Measurements from ENCODE around the gene ZC3H12C. TPM values are rescaled to one million over a fixed set of nuclear protein-coding genes. Genes with fewer than 3 reads are reported as not detected.

ZC3H12C gene
- total RNA-seq, 1 donor from 2014 or later: 14.8 TPM

DNA sequence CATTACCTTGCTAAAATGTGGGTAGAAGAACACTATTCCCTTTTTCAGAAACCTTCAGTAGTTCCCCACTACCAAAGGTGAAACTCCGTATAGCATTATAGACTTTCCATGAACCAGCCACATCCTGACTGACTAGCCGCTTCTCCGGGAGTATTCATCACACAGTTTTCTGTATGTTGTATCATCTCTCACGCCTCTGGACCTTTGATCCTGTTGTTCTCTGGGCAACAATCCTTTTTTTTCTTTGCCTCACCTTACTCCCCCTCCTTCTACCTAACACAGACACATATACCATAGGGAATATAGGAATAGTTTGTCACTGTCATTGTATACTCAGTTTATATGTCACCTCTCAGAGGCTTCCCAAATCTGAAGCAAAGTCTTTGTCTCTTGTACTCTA is 20.8 kb downstream of the ZC3H12C start:
- H3K4me3 ChIP-seq: no peak overlapping the region
- no peaks in the 10 kb centered on the region for H3K4me1 ChIP-seq
- no peak for DNase-seq
- no peak for ATAC-seq
- TF ChIP-seq, protein P1, sequence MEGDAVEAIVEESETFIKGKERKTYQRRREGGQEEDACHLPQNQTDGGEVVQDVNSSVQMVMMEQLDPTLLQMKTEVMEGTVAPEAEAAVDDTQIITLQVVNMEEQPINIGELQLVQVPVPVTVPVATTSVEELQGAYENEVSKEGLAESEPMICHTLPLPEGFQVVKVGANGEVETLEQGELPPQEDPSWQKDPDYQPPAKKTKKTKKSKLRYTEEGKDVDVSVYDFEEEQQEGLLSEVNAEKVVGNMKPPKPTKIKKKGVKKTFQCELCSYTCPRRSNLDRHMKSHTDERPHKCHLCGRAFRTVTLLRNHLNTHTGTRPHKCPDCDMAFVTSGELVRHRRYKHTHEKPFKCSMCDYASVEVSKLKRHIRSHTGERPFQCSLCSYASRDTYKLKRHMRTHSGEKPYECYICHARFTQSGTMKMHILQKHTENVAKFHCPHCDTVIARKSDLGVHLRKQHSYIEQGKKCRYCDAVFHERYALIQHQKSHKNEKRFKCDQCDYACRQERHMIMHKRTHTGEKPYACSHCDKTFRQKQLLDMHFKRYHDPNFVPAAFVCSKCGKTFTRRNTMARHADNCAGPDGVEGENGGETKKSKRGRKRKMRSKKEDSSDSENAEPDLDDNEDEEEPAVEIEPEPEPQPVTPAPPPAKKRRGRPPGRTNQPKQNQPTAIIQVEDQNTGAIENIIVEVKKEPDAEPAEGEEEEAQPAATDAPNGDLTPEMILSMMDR (IDR thresholded peaks at IDR 0.05): no peak
- H3K27me3 ChIP-seq: no peaks in the 10 kb centered on the region
- intact Hi-C loops (cut with DNase I): no loop called here
- H3K27ac ChIP-seq: no peak overlapping the region
- H3K9me3 ChIP-seq: no peaks in the 10 kb centered on the region
- H3K36me3 ChIP-seq: no peaks in the 10 kb centered on the region

DNA sequence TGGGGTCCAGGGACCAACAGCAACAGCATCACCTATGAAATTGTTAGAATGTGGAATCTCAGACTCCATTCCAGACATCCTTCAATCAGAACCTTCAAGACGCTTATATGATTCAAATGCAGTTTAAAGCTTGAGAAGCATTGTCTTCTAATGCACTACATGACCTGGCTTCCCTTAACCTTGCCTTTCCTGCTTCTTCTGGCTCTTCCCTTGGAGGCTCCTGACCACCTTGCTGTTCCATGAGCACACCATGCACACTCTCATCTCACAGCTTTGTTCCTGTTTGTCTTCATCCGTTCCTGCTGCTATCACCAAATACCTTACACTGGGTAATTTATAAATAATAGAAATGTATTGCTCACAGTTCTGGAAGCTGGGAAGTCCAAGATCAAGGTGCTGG is 26.1 kb downstream of the ZC3H12C start:
- ATAC-seq: no peak
- H3K27me3 ChIP-seq: no peaks in the 10 kb centered on the region
- intact Hi-C loops (cut with DNase I): no loop called here
- no peak overlapping the region for H3K4me3 ChIP-seq
- H3K4me1 ChIP-seq: peaks cover 5% of the 10 kb centered on the region
- no peak overlapping the region for H3K27ac ChIP-seq
- no peak for DNase-seq
- TF ChIP-seq, protein P1 (IDR thresholded peaks at IDR 0.05): no peak
- H3K36me3 ChIP-seq: no peaks in the 10 kb centered on the region
- H3K9me3 ChIP-seq: no peaks in the 10 kb centered on the region

DNA sequence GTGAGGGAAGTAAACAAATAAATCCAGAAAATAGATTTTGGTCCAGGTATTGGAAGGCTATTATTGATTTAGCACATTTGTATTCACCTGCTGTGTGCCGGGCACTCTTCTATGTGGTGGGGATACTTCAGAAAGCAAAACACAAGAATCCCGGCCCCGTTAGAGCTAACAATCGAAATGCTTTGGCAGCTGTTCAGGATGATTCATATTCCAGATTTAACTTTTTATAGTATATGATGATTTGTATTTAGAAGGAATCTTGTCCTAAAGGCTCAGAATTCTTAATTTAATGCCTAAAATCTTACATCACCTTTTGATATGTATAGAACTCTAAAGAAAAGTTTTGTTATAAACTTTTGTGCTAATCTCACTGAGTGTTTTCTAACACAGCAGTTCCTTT is 28.0 kb downstream of the ZC3H12C start:
- TF ChIP-seq, protein P1 (IDR thresholded peaks at IDR 0.05): no peak
- peaks cover 5% of the 10 kb centered on the region for H3K4me1 ChIP-seq
- intact Hi-C loops (cut with DNase I): no loop called here
- H3K27me3 ChIP-seq: no peaks in the 10 kb centered on the region
- H3K36me3 ChIP-seq: no peaks in the 10 kb centered on the region
- H3K9me3 ChIP-seq: no peaks in the 10 kb centered on the region
- no peak overlapping the region for H3K4me3 ChIP-seq
- no peak for ATAC-seq
- H3K27ac ChIP-seq: no peak overlapping the region
- DNase-seq: no peak

DNA sequence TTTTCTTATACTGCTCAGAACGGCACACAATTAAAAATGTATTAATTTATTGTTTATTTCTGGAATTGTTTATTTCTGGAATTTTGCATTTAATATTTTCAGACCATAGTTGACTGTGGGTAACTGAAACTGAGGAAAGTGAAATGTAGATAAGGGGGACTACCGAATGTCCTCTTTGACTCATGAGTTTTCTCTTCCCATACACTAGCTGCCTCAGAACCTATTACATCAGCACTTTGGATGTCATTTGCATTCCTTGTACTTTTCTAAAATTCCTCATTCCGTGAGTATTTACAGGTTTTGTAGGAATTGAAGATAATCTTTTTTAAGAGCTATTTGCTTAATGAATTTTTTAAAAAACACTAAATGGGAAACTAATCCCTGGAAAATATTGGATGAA is 29.8 kb downstream of the ZC3H12C start:
- no peaks in the 10 kb centered on the region for H3K27me3 ChIP-seq
- H3K36me3 ChIP-seq: no peaks in the 10 kb centered on the region
- H3K4me1 ChIP-seq: peaks cover 5% of the 10 kb centered on the region
- intact Hi-C loops (cut with DNase I): no loop called here
- DNase-seq (no peak), ATAC-seq (no peak)
- no peaks in the 10 kb centered on the region for H3K9me3 ChIP-seq
- TF ChIP-seq, protein P1 (IDR thresholded peaks at IDR 0.05): no peak
- H3K4me3 ChIP-seq: no peak overlapping the region
- no peak overlapping the region for H3K27ac ChIP-seq

DNA sequence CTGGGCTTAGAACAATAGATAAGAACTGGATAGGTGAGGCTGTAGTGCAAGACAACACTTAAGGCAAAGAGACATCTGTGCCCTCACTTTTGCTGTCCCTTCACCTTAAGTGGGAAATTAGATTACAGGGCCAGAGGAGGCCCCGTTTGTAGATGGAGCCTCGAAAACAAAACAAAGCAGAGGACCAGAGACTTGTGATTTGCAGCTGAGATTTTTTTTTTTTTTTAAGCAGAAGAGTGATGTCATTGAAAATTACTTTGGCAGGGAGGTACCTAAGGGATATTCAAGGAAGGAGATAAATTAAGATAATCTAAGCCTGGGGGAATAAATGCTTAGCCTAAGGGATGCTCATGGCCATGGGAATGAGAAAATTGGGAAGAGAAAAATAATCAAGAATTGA is 31.4 kb downstream of the ZC3H12C start:
- Histone ChIP-seq H3K27ac (no peak overlapping the region), H3K4me3 (no peak overlapping the region), H3K36me3 (no peaks in the 10 kb centered on the region), H3K9me3 (no peaks in the 10 kb centered on the region), H3K4me1 (peaks cover 5% of the 10 kb centered on the region), H3K27me3 (no peaks in the 10 kb centered on the region)
- DNase-seq (no peak), ATAC-seq (no peak)
- intact Hi-C loops (cut with DNase I): no loop called here
- TF ChIP-seq, protein P1 (IDR thresholded peaks at IDR 0.05): no peak

DNA sequence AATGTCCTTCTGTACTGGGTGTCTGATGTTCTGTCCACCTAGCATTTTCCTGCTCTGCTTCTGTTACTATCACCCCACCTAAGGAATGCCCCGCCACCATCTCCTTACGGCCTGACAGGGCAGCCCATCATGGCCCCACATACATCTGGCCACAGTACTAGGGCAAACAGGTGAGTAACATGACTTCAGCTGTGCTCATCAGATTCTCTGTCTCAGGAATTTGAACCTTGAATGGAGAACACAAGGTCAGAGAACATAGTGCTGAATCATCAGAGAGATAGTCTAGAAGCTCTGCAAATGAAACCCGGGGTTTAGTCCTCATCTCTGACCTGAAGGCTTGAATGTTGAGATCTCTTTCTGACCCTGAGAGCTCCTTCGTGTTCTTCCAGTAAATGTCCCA is 32.4 kb downstream of the ZC3H12C start:
- TF ChIP-seq, protein P1 (IDR thresholded peaks at IDR 0.05): no peak
- H3K36me3 ChIP-seq: no peaks in the 10 kb centered on the region
- no peak overlapping the region for H3K27ac ChIP-seq
- H3K27me3 ChIP-seq: no peaks in the 10 kb centered on the region
- no peak for ATAC-seq
- intact Hi-C loops (cut with DNase I): no loop called here
- no peak overlapping the region for H3K4me3 ChIP-seq
- no peaks in the 10 kb centered on the region for H3K9me3 ChIP-seq
- DNase-seq: no peak
- peaks cover 4% of the 10 kb centered on the region for H3K4me1 ChIP-seq

Data from upper lobe of right lung (tissue), 1 donor.